OCI-LY7 (cell line): Measurements from ENCODE around the gene MKS1. TPM values are rescaled to one million over a fixed set of nuclear protein-coding genes. Genes with fewer than 3 reads are reported as not detected.

ENCODE experiments used
- BruUV-seq: library from RNA; stranded (reverse); fragments of 400-500 nt; replicated peaks from 2 replicates; lab custom pipeline; 2021; lab: Mats Ljungman, UMichigan
- CTCF ChIA-PET: fragments of 300-600 bp; sonication (Branson Sonifier 250); formaldehyde crosslinking; loops from one replicate; lab custom pipeline; 2022; ENCODE audit warnings: antibody characterized with exemption; ENCODE audit not compliant: unreplicated experiment; lab: Charles Lee
- POLR2A ChIA-PET: fragments of 300-600 bp; sonication (Branson Sonifier 250); formaldehyde crosslinking; loops from one replicate; lab custom pipeline; 2022; ENCODE audit warnings: antibody characterized with exemption; lab: Charles Lee
- DNase-seq: peaks from one replicate; pipeline ENCODE4 v3.0.0-alpha.2; 2015; ENCODE audit warnings: low spot score
- H2AFZ ChIP-seq: fragments of 200-600 bp; sonication (generic), shearing (Covaris generic); 2 replicates; pipeline ENCODE4 v1.6.1; 2014; ENCODE audit warnings: mild to moderate bottlenecking, antibody characterized with exemption, low read length, moderate library complexity
- H3K27ac ChIP-seq: fragments of 200-600 bp; sonication (generic); 2 replicates; pipeline ENCODE4 v1.5.1; 2014; ENCODE audit warnings: mixed run types, low read depth, mild to moderate bottlenecking, moderate library complexity, low read length, inconsistent platforms; ENCODE audit not compliant: poor library complexity, severe bottlenecking
- H3K36me3 ChIP-seq: fragments of 200-600 bp; sonication (generic); 2 replicates; pipeline ENCODE4 v1.6.1; 2014; ENCODE audit warnings: mild to moderate bottlenecking, antibody characterized with exemption, low read length, moderate library complexity, mixed read lengths; ENCODE audit not compliant: insufficient read depth
- H3K4me1 ChIP-seq: fragments of 200-600 bp; sonication (generic); 2 replicates; pipeline ENCODE4 v1.5.1; 2014; ENCODE audit warnings: mild to moderate bottlenecking, low read length; ENCODE audit not compliant: insufficient read depth, poor library complexity, severe bottlenecking
- H3K4me2 ChIP-seq: fragments of 200-600 bp; sonication (generic); 2 replicates; pipeline ENCODE4 v1.6.1; 2014; ENCODE audit warnings: mild to moderate bottlenecking, low read length
- H3K4me3 ChIP-seq: fragments of 200-600 bp; sonication (generic); 2 replicates; pipeline ENCODE4 v1.5.1; 2014; ENCODE audit warnings: mild to moderate bottlenecking, low read depth, low read length; ENCODE audit not compliant: poor library complexity, severe bottlenecking
- H3K79me2 ChIP-seq: fragments of 200-600 bp; sonication (generic); 2 replicates; pipeline ENCODE4 v1.6.1; 2016; ENCODE audit warnings: low read depth, mild to moderate bottlenecking, low read length, moderate library complexity, mixed read lengths; ENCODE audit not compliant: insufficient read depth
- H3K9me2 ChIP-seq: fragments of 200-600 bp; sonication (generic); 2 replicates; pipeline ENCODE4 v1.6.1; 2016; ENCODE audit warnings: mild to moderate bottlenecking, low read length, mixed read lengths; ENCODE audit not compliant: insufficient read depth
- H3K9me3 ChIP-seq: fragments of 200-600 bp; sonication (generic); 2 replicates; pipeline ENCODE4 v1.6.1; 2014; ENCODE audit warnings: mild to moderate bottlenecking, mixed run types, low read length, mixed read lengths
- H4K20me1 ChIP-seq: fragments of 200-600 bp; sonication (generic); 2 replicates; pipeline ENCODE4 v1.6.1; 2014; ENCODE audit warnings: mild to moderate bottlenecking, antibody characterized with exemption, low read length, moderate library complexity, mixed read lengths; ENCODE audit not compliant: insufficient read depth
- EZH2phosphoT487 ChIP-seq: fragments of 200-600 bp; sonication (generic); IDR thresholded peaks from 2 replicates; pipeline ENCODE4 v1.6.1; 2018; ENCODE audit warnings: low read depth, borderline replicate concordance, mild to moderate bottlenecking, mixed run types, antibody characterized with exemption, low read length, moderate library complexity, mixed read lengths
- intact Hi-C: fragments of 100-400 bp; cut with micrococcal nuclease; formaldehyde crosslinking; loops from one replicate; pipeline ENCODE4 v1.10.0; 2022; ENCODE audit not compliant: unreplicated experiment
- total RNA-seq, 2 experiments: library from RNA; depleted of rRNA in 1 of 2; stranded (reverse); fragments of >200 nt in 1 of 2; shearing (Covaris generic) in 1 of 2; gene quantifications; 2 replicates each; pipeline ENCODE4 v1.2.3, GENCODE V29; 2014 to 2022
- TF ChIP-seq, protein P1 (sequence below): fragments of 200-600 bp; sonication (generic); conservative IDR thresholded peaks from 2 replicates; pipeline ENCODE4 v1.5.1; 2014; ENCODE audit warnings: mild to moderate bottlenecking, antibody characterized with exemption, low read length, moderate library complexity, mixed read lengths

Gene MKS1
- total RNA-seq, 2 experiments from 2014 or later, result 0.69 to 26.9 TPM

- H3K4me2 ChIP-seq, result no peak overlapping the region
- CTCF ChIA-PET, result no interaction called here
- H3K79me2 ChIP-seq, result no peaks in the 10 kb centered on the region
- intact Hi-C loops, result no loop called here
- no peaks in the 10 kb centered on the region for H3K36me3 ChIP-seq
- H4K20me1 ChIP-seq, result no peaks in the 10 kb centered on the region
- no peak overlapping the region for H3K4me3 ChIP-seq
- H3K9me3 ChIP-seq, result no peaks in the 10 kb centered on the region
- H3K9me2 ChIP-seq, result no peaks in the 10 kb centered on the region
- no peaks in the 10 kb centered on the region for H3K4me1 ChIP-seq
- TF ChIP-seq, protein P1, sequence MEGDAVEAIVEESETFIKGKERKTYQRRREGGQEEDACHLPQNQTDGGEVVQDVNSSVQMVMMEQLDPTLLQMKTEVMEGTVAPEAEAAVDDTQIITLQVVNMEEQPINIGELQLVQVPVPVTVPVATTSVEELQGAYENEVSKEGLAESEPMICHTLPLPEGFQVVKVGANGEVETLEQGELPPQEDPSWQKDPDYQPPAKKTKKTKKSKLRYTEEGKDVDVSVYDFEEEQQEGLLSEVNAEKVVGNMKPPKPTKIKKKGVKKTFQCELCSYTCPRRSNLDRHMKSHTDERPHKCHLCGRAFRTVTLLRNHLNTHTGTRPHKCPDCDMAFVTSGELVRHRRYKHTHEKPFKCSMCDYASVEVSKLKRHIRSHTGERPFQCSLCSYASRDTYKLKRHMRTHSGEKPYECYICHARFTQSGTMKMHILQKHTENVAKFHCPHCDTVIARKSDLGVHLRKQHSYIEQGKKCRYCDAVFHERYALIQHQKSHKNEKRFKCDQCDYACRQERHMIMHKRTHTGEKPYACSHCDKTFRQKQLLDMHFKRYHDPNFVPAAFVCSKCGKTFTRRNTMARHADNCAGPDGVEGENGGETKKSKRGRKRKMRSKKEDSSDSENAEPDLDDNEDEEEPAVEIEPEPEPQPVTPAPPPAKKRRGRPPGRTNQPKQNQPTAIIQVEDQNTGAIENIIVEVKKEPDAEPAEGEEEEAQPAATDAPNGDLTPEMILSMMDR, result no peak
- TF ChIP-seq EZH2phosphoT487, result no peak
- no peak overlapping the region for H3K27ac ChIP-seq
- BruUV-seq, result no TSS peak
- DNase-seq, result no peak
- no peak overlapping the region for H2AFZ ChIP-seq
- POLR2A ChIA-PET, result no interaction called here
These were observed 42.9 kb downstream of the MKS1 start for GRCh38 chr17:58176200-58176599.

- Histone ChIP-seq H3K9me2 (no peaks in the 10 kb centered on the region), H3K4me1 (no peaks in the 10 kb centered on the region), H3K9me3 (no peaks in the 10 kb centered on the region), H4K20me1 (no peaks in the 10 kb centered on the region), H3K79me2 (no peaks in the 10 kb centered on the region), H3K4me2 (no peak overlapping the region), H2AFZ (no peak overlapping the region), H3K27ac (no peak overlapping the region), H3K4me3 (no peak overlapping the region), H3K36me3 (no peaks in the 10 kb centered on the region)
- TF ChIP-seq, protein P1, result no peak
- no peak for TF ChIP-seq EZH2phosphoT487
- POLR2A ChIA-PET, result no interaction called here
- DNase-seq, result no peak
- BruUV-seq, result no TSS peak
- CTCF ChIA-PET, result no interaction called here
- intact Hi-C loops, result no loop called here
These were observed 44.2 kb downstream of the MKS1 start for GRCh38 chr17:58174871-58175270.

DNA sequence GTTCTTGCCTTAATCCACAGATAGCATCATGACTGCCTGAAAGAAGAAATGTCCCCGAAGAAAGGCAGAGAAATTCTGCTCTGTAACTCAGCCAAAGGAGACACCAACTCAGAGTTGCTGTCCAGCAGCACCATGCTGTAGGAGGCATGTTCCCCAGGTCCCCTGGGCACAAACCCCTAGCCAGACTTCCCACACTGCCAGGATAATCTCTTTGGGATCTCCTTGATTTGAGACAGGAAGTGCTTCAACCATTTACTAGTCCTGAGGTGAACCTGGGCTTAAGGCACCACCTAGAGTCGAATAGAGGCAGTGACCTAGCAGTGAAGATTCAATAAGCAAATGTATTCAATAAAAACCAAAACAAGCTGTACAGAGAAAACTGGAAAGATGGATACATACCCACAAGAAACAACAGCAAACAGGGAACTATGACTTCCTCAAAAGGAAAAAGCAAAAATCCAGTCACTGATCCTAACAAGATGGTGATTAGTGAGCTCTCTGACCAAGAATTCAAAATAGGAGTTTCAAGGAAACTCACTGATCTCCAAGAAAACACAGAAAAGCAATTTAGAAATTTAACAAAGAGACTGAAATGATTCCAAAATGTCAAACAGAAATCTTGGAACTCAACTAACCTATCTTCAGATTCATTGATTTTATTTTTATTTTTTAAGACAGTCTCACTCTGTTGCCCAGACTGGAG lies 46.5 kb downstream of the MKS1 start:
- CTCF ChIA-PET, result interaction anchor here (0.7 kb wide), 1 partner anchor 13 kb away, joined by 3 read pairs; no protein-coding TSS in a partner anchor
- BruUV-seq, result no TSS peak
- Histone ChIP-seq H2AFZ (no peak overlapping the region), H3K36me3 (no peaks in the 10 kb centered on the region), H3K9me3 (no peaks in the 10 kb centered on the region), H3K4me3 (no peak overlapping the region), H4K20me1 (no peaks in the 10 kb centered on the region), H3K27ac (no peak overlapping the region), H3K9me2 (no peaks in the 10 kb centered on the region), H3K4me1 (no peaks in the 10 kb centered on the region), H3K79me2 (no peaks in the 10 kb centered on the region), H3K4me2 (no peak overlapping the region)
- peak; percentile 49 for DNase-seq
- no peak for TF ChIP-seq EZH2phosphoT487
- TF ChIP-seq, protein P1, result peak; percentile 81
- intact Hi-C loops, result no loop called here
- POLR2A ChIA-PET, result no interaction called here
